Stimulated activated naive CD8-positive, alpha-beta T cell treated with anti-CD3 and anti-CD28 coated beads, Interleukin-15, Interleukin-2, amounts not matched to agents 100 U/mL and 50 U/mL, for 24 hours (primary cell): ENCODE data around the gene DUOXA1.
"Not testable (repeated sequence)": the region's sequence is repeated elsewhere in the genome, so short reads cannot be mapped to it uniquely, and the experiment has no call there.

ENCODE experiments used
- ATAC-seq: fragments of 150-1000 bp; cut with Tn5 transposase; one replicate; pipeline ENCODE4 v1.10.0; 2021
- DNase-seq: peaks from one replicate; pipeline ENCODE4 v3.0.0; 2021

The DUOXA1 gene

DNA sequence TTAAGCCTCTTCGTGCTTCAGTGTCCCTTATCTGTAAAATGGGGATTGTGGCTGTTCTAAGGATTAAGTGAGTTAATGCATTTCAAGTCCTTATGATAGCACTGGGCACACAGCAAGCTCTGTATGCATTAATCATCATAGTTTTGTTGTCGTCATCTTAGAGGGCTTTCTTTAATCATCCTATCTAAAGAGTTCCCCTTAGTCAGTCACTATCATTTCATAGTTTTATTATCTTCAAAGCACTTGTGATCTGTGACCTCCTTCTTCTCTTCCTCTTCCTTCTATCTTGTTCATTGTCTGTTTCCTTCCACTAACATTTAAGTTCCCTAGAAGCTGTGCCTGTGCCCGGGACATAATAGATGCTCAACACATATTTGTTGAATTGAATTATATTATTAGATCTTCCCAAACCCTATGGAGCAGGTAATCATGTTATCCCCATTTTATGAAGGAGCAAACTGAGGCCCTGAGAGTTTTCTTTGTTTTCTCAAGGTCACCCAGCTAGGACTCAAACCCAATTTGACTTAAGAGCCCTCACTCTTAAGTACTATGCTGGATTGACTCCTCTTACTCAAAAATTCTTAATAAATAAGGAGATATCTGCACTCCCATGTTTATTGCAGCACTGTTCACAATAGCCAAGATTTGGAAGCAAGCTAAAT lies 39.8 kb downstream of the DUOXA1 start:
- DNase-seq (no peak), ATAC-seq (no peak)

DNA sequence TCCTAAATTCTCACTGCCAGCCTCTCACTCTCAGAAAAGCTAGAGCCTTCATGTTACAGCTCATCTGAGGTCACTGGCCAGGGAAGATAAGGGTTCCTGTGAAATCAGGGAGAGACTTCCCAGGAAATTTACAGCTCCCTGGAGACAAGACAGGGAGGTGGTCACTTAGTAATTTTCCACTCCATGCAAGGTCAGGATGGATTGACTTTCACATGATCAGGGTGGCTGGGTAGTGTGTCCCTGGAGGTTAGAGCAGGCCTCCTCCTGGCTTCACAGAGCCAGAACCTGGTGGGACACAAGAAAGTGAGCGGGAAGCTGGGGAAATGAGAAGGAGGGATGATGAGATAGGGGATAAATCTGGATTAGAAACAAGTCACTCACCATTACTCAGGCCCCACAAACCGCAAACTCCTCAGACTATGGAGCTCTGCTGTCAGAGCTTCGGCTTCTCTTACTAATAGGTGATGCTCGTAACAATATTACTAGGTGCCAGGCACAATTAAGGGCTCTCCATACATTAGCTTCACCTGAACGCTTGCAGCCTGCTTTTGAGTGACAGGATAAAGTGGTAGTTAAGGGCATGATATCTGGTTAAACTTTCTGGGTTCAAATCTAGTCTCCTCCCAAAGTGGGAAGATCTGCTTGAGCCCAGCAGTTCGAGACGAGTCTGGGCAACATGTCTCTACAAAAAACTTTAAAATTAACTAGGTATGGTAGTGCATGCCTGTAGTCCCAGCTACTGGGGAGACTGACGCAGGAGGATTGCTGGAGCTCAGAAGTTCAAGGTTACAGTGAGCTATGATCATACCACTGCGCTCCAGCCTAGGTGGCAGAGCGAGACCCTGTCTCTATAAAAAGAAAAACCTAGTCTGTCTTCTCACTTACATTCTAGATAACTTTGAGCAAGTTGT lies 40.6 kb downstream of the DUOXA1 start:
- ATAC-seq: no peak
- DNase-seq: no peak

DNA sequence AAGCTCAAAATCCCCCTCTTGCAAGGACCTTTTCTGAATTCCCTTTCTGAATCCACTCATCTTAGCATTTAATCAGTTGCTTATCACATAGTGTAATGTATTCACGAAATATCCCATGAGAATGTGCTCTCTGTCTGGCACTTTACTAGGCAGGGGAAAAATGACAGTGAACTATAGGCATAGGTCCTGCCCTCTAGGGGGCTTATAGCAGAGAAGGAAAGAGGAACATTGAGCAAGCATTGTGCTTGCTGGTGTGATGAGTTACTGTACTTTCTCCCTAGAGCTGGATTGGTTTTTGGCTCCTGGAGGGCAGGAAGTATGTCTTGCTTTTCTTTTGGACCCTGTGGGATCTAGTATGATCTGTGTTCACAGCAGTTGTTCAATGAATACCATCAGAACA lies 42.2 kb downstream of the DUOXA1 start:
- ATAC-seq (no peak), DNase-seq (no peak)

DNA sequence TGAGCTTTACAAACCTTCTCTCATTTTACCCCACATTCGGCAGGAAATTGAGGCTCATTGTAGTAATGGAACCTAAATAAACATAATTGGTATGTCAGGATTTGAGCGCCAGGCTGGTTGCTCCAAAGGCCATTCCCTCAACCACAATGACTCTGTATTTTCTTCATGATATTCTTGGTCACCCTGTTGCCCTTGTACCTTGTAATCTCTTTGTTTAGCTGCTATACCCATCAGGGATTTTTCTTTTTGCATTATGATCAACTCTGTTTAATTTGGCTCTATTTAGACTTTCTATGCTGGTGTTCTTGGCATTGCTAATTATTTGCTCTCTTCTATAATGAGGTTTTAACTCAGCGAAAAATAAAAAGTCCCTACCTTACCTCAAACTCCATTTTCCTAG lies 45.5 kb downstream of the DUOXA1 start:
- ATAC-seq: no peak

DNA sequence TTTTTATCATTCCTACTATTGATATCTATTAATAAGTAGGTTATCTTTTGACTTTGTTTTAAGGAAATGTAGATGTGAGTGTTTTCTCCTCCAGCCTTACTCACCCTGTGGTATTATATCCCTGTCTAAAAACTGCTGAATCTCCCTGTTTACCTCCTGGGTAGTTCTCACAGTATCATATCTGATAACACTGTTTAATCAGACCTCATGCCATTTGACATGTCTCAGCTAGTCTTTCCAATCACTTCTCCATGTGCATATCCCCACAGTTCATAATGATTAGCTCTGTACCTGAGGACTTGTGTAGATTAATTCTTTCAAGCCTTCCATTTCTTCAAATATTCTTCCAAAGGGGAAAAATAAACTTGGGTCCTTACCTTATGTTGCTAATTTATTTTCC lies 46.5 kb downstream of the DUOXA1 start:
- no peak for ATAC-seq
- no peak for DNase-seq

More for the DNA sequence above, 45.5 kb downstream of the DUOXA1 start:
- DNase-seq: no peak

DNA sequence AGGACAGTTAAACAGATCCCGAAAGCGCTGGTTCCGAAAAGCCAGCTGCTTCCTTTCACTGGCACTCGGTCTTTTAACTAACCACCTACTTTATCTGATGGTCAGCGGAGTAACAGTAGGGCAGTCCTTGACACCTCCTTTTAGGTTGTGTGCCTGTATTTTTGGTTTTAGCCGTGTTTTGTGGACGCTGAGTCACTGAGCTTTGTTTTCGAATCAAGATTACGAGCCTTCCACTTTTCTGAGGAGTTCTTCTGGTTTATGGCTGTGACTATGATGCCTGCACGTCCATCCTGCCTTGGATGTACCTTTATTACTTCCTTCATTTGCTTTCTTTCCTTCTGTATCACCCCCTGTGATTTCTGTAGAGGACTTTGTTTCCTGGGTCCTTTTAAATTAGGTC lies 47.3 kb downstream of the DUOXA1 start:
- not testable (repeated sequence) for ATAC-seq, DNase-seq

DNA sequence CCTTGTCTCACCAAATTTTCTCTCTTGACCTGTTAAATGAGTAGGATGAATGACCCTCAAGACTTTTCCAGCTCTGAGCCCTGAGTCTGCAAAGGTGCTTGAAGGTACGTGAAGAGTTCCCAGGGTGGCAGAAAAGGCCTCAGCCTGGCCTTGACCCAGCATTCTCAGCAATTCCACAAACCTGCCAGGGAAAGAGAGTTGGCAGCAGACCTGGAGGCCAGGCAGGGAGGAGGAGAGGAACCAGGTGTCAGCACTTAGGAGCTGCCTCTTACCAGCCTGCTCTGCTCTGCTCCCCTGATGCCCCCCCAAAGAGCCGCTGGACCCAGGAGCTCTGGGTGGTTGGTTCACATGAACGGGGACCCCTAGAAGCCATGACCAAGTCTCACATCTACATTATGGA lies 49.1 kb downstream of the DUOXA1 start:
- DNase-seq, ATAC-seq: not testable (repeated sequence)

DNA sequence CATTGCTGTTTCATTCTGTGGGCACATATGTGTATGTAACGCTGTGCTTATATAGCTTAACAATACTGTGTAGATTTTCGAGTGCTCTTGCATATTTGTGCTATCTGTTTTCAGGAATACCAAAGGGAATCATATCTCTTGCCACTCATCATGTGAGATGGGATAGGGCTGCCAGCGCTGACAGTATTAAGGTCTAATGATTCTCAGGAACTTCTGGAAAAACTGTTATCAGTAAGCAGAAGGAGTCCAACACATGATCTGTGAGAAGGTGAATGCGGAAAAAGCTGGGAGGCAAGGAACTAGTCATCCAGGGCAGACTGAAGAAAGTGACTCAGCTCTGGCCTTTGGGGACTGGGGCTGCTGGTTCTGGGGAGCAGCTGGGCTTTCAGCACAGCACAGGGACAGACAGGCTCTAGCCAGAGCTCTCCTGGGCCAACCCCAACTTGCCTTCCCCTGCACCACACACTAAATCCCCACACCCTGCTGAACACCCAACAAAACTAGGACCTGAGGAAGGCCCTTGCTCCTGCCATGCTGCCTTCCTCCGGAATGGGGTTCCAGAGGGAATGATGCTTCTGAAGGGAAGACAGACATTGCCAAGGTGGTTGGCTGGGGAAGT lies 49.9 kb downstream of the DUOXA1 start:
- DNase-seq: not testable (repeated sequence)
- peak; percentile 13 for ATAC-seq

DNA sequence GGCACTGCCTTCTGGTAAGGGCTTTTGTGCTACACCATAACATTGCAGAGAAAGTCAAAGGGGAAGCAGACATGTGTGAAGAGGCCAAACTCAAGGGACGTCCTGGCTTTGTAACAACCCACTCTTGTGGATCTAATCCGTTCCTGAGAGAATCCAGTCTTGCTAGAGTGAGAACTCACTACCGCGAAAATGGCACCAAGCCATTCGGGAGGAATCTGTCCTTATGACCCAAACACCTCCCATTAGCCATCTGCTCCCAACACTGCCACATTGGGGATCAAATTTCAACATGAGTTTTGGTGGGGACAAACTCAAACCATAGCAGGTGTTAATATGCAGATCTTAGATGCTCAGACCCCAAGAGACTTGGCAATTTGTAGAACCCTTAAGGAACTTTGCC lies 50.5 kb downstream of the DUOXA1 start:
- DNase-seq, ATAC-seq: not testable (repeated sequence)

DNA sequence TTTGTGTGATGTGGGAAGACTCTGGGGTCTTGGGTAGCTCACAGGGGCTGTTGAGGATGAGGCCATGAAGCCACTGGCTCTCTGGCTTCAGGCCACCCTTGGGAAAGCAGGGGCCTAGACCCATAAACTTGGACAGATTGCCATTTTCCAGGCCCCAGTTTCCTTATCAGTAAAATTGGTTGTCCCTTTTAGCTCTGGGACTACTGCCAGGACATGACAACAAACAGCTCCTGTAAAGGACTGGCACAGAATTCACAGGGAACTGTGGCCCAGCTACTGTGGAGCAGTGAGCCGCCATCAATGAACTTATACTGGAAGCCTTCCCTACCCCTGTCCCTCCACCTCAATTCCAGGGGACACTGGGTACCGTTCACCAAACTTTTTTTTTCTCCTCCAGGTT lies 52.3 kb downstream of the DUOXA1 start:
- ATAC-seq, DNase-seq: not testable (repeated sequence)

DNA sequence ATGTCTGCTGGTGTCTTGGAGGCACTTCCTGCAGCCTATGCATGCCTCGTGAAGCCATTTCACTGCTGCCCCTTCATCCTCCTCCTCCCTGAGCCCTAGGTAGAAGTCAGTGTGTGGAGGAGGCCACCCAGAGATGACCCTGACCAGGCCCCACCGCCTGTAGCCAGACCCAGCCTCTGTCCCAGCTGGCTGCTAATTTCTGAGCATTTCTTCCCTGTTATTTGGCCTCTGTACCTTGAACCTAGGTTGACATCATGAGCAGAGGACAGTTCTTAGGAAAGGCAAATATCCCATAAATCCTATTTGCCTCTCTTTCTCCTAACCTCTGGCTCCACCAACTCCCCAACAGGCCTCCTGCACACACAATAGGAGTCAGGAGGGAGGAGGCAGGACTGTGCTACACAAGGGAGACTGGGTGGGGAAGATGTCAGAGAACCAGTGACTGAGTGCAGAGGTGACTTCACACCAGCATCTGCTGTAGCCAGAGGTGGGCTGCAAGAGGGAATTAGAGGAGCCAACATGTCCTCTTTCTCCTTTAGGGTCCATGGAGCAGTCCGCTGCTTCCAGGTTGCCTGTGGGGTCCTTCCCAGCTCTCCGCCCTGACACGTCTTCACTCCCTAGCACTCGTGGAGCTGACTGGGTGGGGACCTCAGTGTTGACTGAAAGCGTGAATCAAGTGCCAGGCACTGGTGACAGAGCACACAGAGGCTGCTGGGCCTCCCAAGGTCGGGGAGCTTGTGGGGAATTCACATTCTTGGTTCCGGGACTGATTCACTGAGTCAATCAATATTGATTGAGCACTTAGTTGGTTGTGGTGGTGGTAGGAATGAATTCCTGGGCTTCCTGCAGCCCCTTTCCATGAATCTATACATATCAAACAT lies 54.0 kb downstream of the DUOXA1 start:
- ATAC-seq, DNase-seq: not testable (repeated sequence)

DNA sequence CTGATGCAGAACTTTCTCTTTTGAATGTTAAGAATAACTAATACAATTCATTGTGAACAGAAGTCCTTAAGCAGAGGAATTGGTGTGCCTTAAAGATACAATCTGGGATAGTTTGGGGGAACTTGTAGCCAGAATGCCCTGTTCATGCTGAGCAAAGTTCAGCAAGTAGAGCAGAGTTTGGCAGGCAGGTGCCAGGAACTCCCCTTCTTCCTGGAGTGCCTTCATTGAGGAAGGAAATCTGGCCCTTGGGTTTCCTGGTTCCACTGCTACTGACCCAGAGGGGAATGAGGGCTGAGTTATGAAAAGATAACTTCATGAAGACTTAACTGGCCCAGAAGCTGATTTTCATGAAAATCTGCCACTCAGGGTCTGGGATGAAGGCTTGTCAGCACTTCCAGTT lies 56.1 kb downstream of the DUOXA1 start:
- DNase-seq, ATAC-seq: not testable (repeated sequence)

DNA sequence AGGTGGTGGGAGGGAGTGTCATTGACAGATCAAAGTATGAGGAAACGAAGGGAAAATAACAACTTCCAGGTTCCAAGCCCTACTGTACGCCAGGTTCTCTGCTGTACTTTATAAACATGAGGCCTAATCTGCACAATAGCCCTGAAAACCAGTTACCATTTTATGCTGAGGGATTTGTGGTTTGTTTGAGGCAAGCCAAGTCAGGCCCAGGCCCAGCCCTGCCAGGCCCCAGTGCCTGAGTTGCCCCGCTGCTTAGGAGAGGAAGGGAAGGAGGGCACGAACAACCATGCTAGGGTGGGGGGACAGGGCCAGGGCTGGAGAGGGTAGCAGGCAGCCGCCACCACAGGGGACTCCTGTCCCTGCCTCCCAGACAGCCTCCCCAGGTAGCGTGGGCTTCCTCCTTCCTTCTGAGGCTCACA lies 59.7 kb downstream of the DUOXA1 start:
- DNase-seq, ATAC-seq: not testable (repeated sequence)
